H1 (cell line): Measurements from ENCODE around the gene IQCM. TPM values are rescaled to one million over a fixed set of nuclear protein-coding genes. Genes with fewer than 3 reads are reported as not detected.

ENCODE experiments used
- CTCF ChIA-PET: fragments of 300-600 bp; sonication (Branson Sonifier 250); formaldehyde crosslinking; loops from one replicate; lab custom pipeline; 2021; ENCODE audit not compliant: partially characterized antibody; lab: Charles Lee
- POLR2A ChIA-PET: fragments of 300-600 bp; sonication (Branson Sonifier 250); formaldehyde crosslinking; loops from one replicate; lab custom pipeline; 2021; ENCODE audit warnings: inconsistent platforms; ENCODE audit not compliant: partially characterized antibody; lab: Charles Lee
- DNase-seq, 2 experiments: peaks; one replicate each; pipeline versions ENCODE4 v3.0.0 to v3.0.0-alpha.2; 2010 to 2022; ENCODE audit warnings: low spot score in 2 of 2, low read depth in 1 of 2, mixed read lengths in 1 of 2
- FAIRE-seq: peaks from 2 replicates; lab custom pipeline; 2011; peaks lifted over from hg19 to GRCh38; lab: Jason Lieb, UNC
- H2AFZ ChIP-seq: 2 replicates; pipeline ENCODE4 v1.8.1; 2012; ENCODE audit warnings: low read length, inconsistent platforms
- H2AK5ac ChIP-seq: 2 replicates; pipeline ENCODE4 v1.6.1; 2013; ENCODE audit warnings: low read depth, low read length
- H2BK120ac ChIP-seq: replicated peaks from 2 replicates; pipeline ENCODE3; 2013; ENCODE audit warnings: low read depth, low read length, inconsistent platforms
- H2BK12ac ChIP-seq: 2 replicates; pipeline ENCODE4 v1.6.1; 2013; ENCODE audit warnings: low read depth, low read length
- H2BK15ac ChIP-seq: 2 replicates; pipeline ENCODE4 v1.6.1; 2013; ENCODE audit warnings: low read length
- H2BK20ac ChIP-seq: 2 replicates; pipeline ENCODE4 v1.6.1; 2013; ENCODE audit warnings: low read length
- H2BK5ac ChIP-seq: 2 replicates; pipeline ENCODE4 v1.6.1; 2013; ENCODE audit warnings: low read depth, low read length
- H3K14ac ChIP-seq: 2 replicates; pipeline ENCODE4 v1.6.1; 2013; ENCODE audit warnings: inconsistent platforms; ENCODE audit not compliant: insufficient read length
- H3K18ac ChIP-seq: 2 replicates; pipeline ENCODE4 v1.6.1; 2013; ENCODE audit warnings: low read length; ENCODE audit errors: extremely low read depth
- H3K23ac ChIP-seq: 2 replicates; pipeline ENCODE4 v1.6.1; 2013; ENCODE audit warnings: inconsistent platforms; ENCODE audit not compliant: insufficient read length
- H3K23me2 ChIP-seq: 2 replicates; pipeline ENCODE4 v1.6.1; 2013; ENCODE audit warnings: low read depth, low read length
- H3K27ac ChIP-seq: 2 replicates; pipeline ENCODE4 v1.6.1; 2011; ENCODE audit warnings: low read depth, low read length, inconsistent platforms
- H3K27me3 ChIP-seq, 4 experiments: replicated peaks in 1 of 4; 1 replicate in 1 of 4; 2 replicates in 3 of 4; pipeline versions ENCODE4 v1.6.1 to v1.8.1; 2011 to 2013; ENCODE audit warnings: low read length in 3 of 4, mild to moderate bottlenecking in 3 of 4, inconsistent platforms in 2 of 4, mixed read lengths in 2 of 4, moderate library complexity in 1 of 4; ENCODE audit not compliant: control insufficient read depth in 3 of 4, insufficient read depth in 3 of 4; ENCODE audit errors: extremely low read depth in 1 of 4
- H3K36me3 ChIP-seq, 4 experiments: 2 replicates each; pipeline versions ENCODE4 v1.6.1 to v1.8.1; 2011 to 2013; ENCODE audit warnings: mild to moderate bottlenecking in 4 of 4, low read length in 3 of 4, moderate library complexity in 2 of 4, control low read depth in 1 of 4, inconsistent platforms in 1 of 4; ENCODE audit not compliant: insufficient read depth in 4 of 4, control insufficient read depth in 2 of 4
- H3K4ac ChIP-seq: replicated peaks from 2 replicates; pipeline ENCODE3; 2013; ENCODE audit warnings: low read length, low read depth, mixed read lengths, inconsistent platforms; ENCODE audit not compliant: insufficient read length
- H3K4me1 ChIP-seq, 4 experiments: replicated peaks in 1 of 4; 1 replicate in 1 of 4; 2 replicates in 3 of 4; pipeline versions ENCODE4 v1.6.1 to v1.8.1; 2011 to 2013; ENCODE audit warnings: low read length in 3 of 4, inconsistent platforms in 2 of 4, mixed read lengths in 1 of 4; ENCODE audit not compliant: insufficient read depth in 4 of 4, control insufficient read depth in 3 of 4
- H3K4me2 ChIP-seq, 2 experiments: 2 replicates each; pipeline versions ENCODE4 v1.6.1 to v1.8.1; 2011 to 2013; ENCODE audit warnings: low read depth in 2 of 2, low read length in 2 of 2, control low read depth in 1 of 2, inconsistent platforms in 1 of 2, mild to moderate bottlenecking in 1 of 2; ENCODE audit not compliant: insufficient read depth in 1 of 2
- H3K4me3 ChIP-seq, 4 experiments: fragments of 200-600, 300-600 bp in 1 of 4; sonication (generic), shearing (Covaris generic), sonication (Bioruptor Twin) in 1 of 4; 2 replicates each; pipeline versions ENCODE4 v1.5.1 to v1.8.1; 2011 to 2016; ENCODE audit warnings: low read length in 4 of 4, low read depth in 3 of 4, control low read depth in 2 of 4, inconsistent platforms in 2 of 4, mild to moderate bottlenecking in 2 of 4, mixed read lengths in 1 of 4, moderate library complexity in 1 of 4; ENCODE audit not compliant: insufficient read depth in 2 of 4; ENCODE audit errors: extremely low read depth in 1 of 4
- H3K56ac ChIP-seq: replicated peaks from 2 replicates; pipeline ENCODE3; 2013; ENCODE audit warnings: low read depth, mild to moderate bottlenecking, mixed read lengths, low read length, inconsistent platforms; ENCODE audit not compliant: insufficient read length
- H3K79me1 ChIP-seq: 2 replicates; pipeline ENCODE4 v1.6.1; 2013; ENCODE audit warnings: low read depth, low read length, control low read depth
- H3K79me2 ChIP-seq, 2 experiments: 2 replicates each; pipeline versions ENCODE4 v1.6.1 to v1.8.1; 2012 to 2013; ENCODE audit warnings: low read length in 2 of 2, mild to moderate bottlenecking in 2 of 2, inconsistent platforms in 1 of 2; ENCODE audit not compliant: insufficient read depth in 2 of 2, control insufficient read depth in 1 of 2
- H3K9ac ChIP-seq, 4 experiments: replicated peaks in 1 of 4; 1 replicate in 1 of 4; 2 replicates in 3 of 4; pipeline versions ENCODE4 v1.6.1 to v1.8.1; 2011 to 2013; ENCODE audit warnings: low read depth in 3 of 4, low read length in 3 of 4, control low read depth in 2 of 4, mild to moderate bottlenecking in 2 of 4, moderate library complexity in 2 of 4, inconsistent platforms in 1 of 4; ENCODE audit errors: extremely low read depth in 1 of 4
- H3K9me3 ChIP-seq, 2 experiments: 2 replicates each; pipeline versions ENCODE4 v1.6.1 to v1.8.1; 2012 to 2013; ENCODE audit warnings: mild to moderate bottlenecking in 2 of 2, moderate library complexity in 2 of 2, control low read depth in 1 of 2, inconsistent platforms in 1 of 2, low read depth in 1 of 2, low read length in 1 of 2, mixed read lengths in 1 of 2; ENCODE audit not compliant: insufficient read depth in 2 of 2
- H4K20me1 ChIP-seq, 2 experiments: replicated peaks in 1 of 2; 2 replicates each; pipeline versions ENCODE3 to v1.8.1; 2011 to 2013; ENCODE audit warnings: inconsistent platforms in 2 of 2, low read length in 2 of 2, mild to moderate bottlenecking in 1 of 2; ENCODE audit not compliant: insufficient read depth in 2 of 2, control insufficient read depth in 1 of 2
- H4K5ac ChIP-seq: 2 replicates; pipeline ENCODE4 v1.6.1; 2013; ENCODE audit warnings: low read length, low read depth, mixed read lengths, inconsistent platforms; ENCODE audit not compliant: insufficient read length
- H4K8ac ChIP-seq: 2 replicates; pipeline ENCODE4 v1.8.0; 2013; ENCODE audit warnings: mild to moderate bottlenecking, moderate library complexity, low read length, inconsistent platforms; ENCODE audit not compliant: insufficient read depth; ENCODE audit errors: extremely low read depth
- H4K91ac ChIP-seq: replicated peaks from 2 replicates; pipeline ENCODE3; 2013; ENCODE audit warnings: low read length, mixed read lengths, inconsistent platforms; ENCODE audit not compliant: insufficient read length
- ASH2L ChIP-seq: fragments of 200-600, 300-600 bp; sonication (generic); IDR thresholded peaks from one replicate; pipeline ENCODE4 v1.7.1; 2017; ENCODE audit warnings: low read length
- BACH1 ChIP-seq: IDR thresholded peaks from 2 replicates; pipeline ENCODE4 v1.6.1; 2012; ENCODE audit warnings: low read length, improper control_type of control experiment
- BCL11A ChIP-seq, 2 experiments: IDR thresholded peaks; one replicate each; pipeline ENCODE4 v1.6.1; 2011; ENCODE audit warnings: low read depth in 2 of 2, low read length in 2 of 2, mild to moderate bottlenecking in 2 of 2
- CEBPB ChIP-seq: IDR thresholded peaks from 2 replicates; pipeline ENCODE4 v1.6.1; 2012; ENCODE audit warnings: low read depth, low read length
- CTBP2 ChIP-seq: IDR thresholded peaks from 2 replicates; pipeline ENCODE4 v1.7.0; 2011; ENCODE audit warnings: borderline replicate concordance, mild to moderate bottlenecking, moderate library complexity, mixed read lengths, low read length; ENCODE audit not compliant: insufficient read depth, insufficient read length
- CTCF ChIP-seq, 3 experiments: IDR thresholded peaks; 1 replicate in 2 of 3; 2 replicates in 1 of 3; pipeline versions ENCODE4 v1.5.1 to v1.6.1; 2011; ENCODE audit warnings: low read length in 3 of 3, mild to moderate bottlenecking in 3 of 3, inconsistent platforms in 2 of 3, low read depth in 1 of 3, moderate library complexity in 1 of 3; ENCODE audit not compliant: insufficient read depth in 1 of 3; ENCODE audit errors: control extremely low read depth in 1 of 3
- POU5F1 ChIP-seq: IDR thresholded peaks from 2 replicates; pipeline ENCODE4 v1.6.1; 2011; ENCODE audit warnings: low read depth, mild to moderate bottlenecking, low read length, moderate library complexity
- RAD21 ChIP-seq, 2 experiments: IDR thresholded peaks in 1 of 2; conservative IDR thresholded peaks in 1 of 2; 2 replicates each; pipeline ENCODE4 v1.6.1; 2011; ENCODE audit warnings: low read depth in 2 of 2, low read length in 2 of 2, improper control_type of control experiment in 1 of 2, inconsistent platforms in 1 of 2, mild to moderate bottlenecking in 1 of 2, moderate library complexity in 1 of 2
- RFX5 ChIP-seq: IDR thresholded peaks from 2 replicates; pipeline ENCODE4 v1.6.1; 2011; ENCODE audit warnings: low read depth, low read length, improper control_type of control experiment, borderline replicate concordance
- RNF2 ChIP-seq: fragments of 200-900, 300-1000 bp; sonication (generic); IDR thresholded peaks from 2 replicates; pipeline ENCODE4 v1.7.1; 2016; ENCODE audit warnings: borderline replicate concordance, low read depth, mild to moderate bottlenecking, antibody characterized with exemption, low read length; ENCODE audit not compliant: poor library complexity, severe bottlenecking; ENCODE audit errors: missing control alignments
- SIRT6 ChIP-seq: IDR thresholded peaks from one replicate; pipeline ENCODE4 v1.7.1; 2012; ENCODE audit warnings: low read length, inconsistent platforms
- TAF1 ChIP-seq: IDR thresholded peaks from 2 replicates; pipeline ENCODE4 v1.6.1; 2011; ENCODE audit warnings: mild to moderate bottlenecking, low read depth, low read length
- YY1 ChIP-seq: IDR thresholded peaks from 2 replicates; pipeline ENCODE4 v1.6.1; 2011; ENCODE audit warnings: low read depth, mild to moderate bottlenecking, low read length
- polyA plus RNA-seq, 7 experiments: library from polyadenylated mRNA; depleted of rRNA in 3 of 7; stranded (reverse) in 5 of 7; unstranded in 2 of 7; fragments of >200 nt in 5 of 7; fragments of 200-250 nt in 2 of 7; gene quantifications; 1 replicate in 5 of 7; 2 replicates in 1 of 7; 4 replicates in 1 of 7; pipeline versions ENCODE4 v1.2.1 to v1.2.3, GENCODE V29; 2011 to 2013; ENCODE audit warnings: missing spikeins in 2 of 7, mixed read lengths in 2 of 7
- total RNA-seq: library from RNA; stranded (reverse); fragmentation: NEBNext Ultra II Directional; extraction: Animal tissue kit (Norgen Biotek cat#: 25700); gene quantifications from 2 replicates; pipeline ENCODE4 v1.2.1, GENCODE V29; 2021

IQCM gene
- total and polyA plus RNA-seq, 2 of the 8 experiments (the other 6 are each of a cell fraction or from before 2014, with no cell fraction given) = not detected

- Histone ChIP-seq H4K91ac (no peak overlapping the region), H3K23ac (no peak overlapping the region), H3K4me3 (no peak overlapping the region), H3K27me3 (no peaks in the 10 kb centered on the region), H2AFZ (no peak overlapping the region), H4K5ac (no peak overlapping the region), H3K4ac (no peak overlapping the region), H3K36me3 (no peaks in the 10 kb centered on the region), H3K9me3 (no peaks in the 10 kb centered on the region), H3K14ac (no peak overlapping the region), H3K4me2 (no peak overlapping the region), H2BK120ac (no peak overlapping the region), H3K56ac (no peak overlapping the region), H3K18ac (no peak overlapping the region), H2AK5ac (no peak overlapping the region), H4K20me1 (no peaks in the 10 kb centered on the region), H3K79me1 (no peaks in the 10 kb centered on the region), H3K4me1 (no peaks in the 10 kb centered on the region), H3K23me2 (no peaks in the 10 kb centered on the region), H3K9ac (no peak overlapping the region), H2BK12ac (no peak overlapping the region), H2BK20ac (no peak overlapping the region), H3K27ac (no peak overlapping the region), H2BK15ac (no peak overlapping the region), H2BK5ac (no peak overlapping the region), H4K8ac (no peak overlapping the region), H3K79me2 (no peaks in the 10 kb centered on the region)
- FAIRE-seq (peak; percentile 48), DNase-seq (peak in 1 of 2 experiments; percentile 43)
- no peak for TF ChIP-seq POU5F1
- TF ChIP-seq RFX5 = no peak
- TF ChIP-seq BACH1 = no peak
- no peak for TF ChIP-seq SIRT6
- TF ChIP-seq CEBPB = no peak
- no peak for TF ChIP-seq YY1
- TF ChIP-seq RNF2 = no peak
- no peak for TF ChIP-seq BCL11A (IDR thresholded peaks at IDR 0.05; ENCODE audit: low read depth in 2 of 2, low read length in 2 of 2)
- peak; percentile 75 to 76 for TF ChIP-seq RAD21 (IDR thresholded peaks at IDR 0.05 in 1 of 2, conservative IDR thresholded peaks at IDR 0.05 in 1 of 2; ENCODE audit: low read depth in 2 of 2, low read length in 2 of 2)
- TF ChIP-seq TAF1 = no peak
- peak; percentile 39 to 57 (median 54) for TF ChIP-seq CTCF (IDR thresholded peaks at IDR 0.05; ENCODE audit: control extremely low read depth in 1 of 3, insufficient read depth in 1 of 3, low read depth in 1 of 3, low read length in 3 of 3)
- TF ChIP-seq ASH2L = no peak
- no peak for TF ChIP-seq CTBP2
- CTCF ChIA-PET = interaction anchor here (0.6 to 1.0 kb wide), 4 partner anchors 9 to 139 kb away, joined by 3 to 4 read pairs (median 3); no protein-coding TSS in a partner anchor
- POLR2A ChIA-PET = no interaction called here
These were observed 265.7 kb downstream of the IQCM start for GRCh38 chr4:149549911-149550310.
